HCT116 (cell line): ENCODE results near the gene CDH23.

Experiments
- EZH2phosphoT487 ChIP-seq: fragments of 200-600 bp; IDR thresholded peaks from 2 replicates; pipeline ENCODE4 v1.6.1; 2018; ENCODE audit warnings: antibody characterized with exemption, borderline replicate concordance
- TCF7L2 ChIP-seq: IDR thresholded peaks from 2 replicates; pipeline ENCODE4 v1.7.0; 2011; ENCODE audit warnings: borderline replicate concordance, inconsistent platforms; ENCODE audit not compliant: insufficient read depth, insufficient read length; ENCODE audit errors: extremely low read depth
- ZNF274 ChIP-seq: fragments of 200-500 bp; sonication (Bioruptor generic); IDR thresholded peaks from 2 replicates; pipeline ENCODE4 v1.6.1; 2014; ENCODE audit warnings: mild to moderate bottlenecking, low read depth, low read length, inconsistent platforms
- TF ChIP-seq, protein P1 (sequence below), 3 experiments: fragments of 200-600 bp in 1 of 3; sonication (generic) in 1 of 3; IDR thresholded peaks in 2 of 3; conservative IDR thresholded peaks in 1 of 3; 2 replicates each; pipeline ENCODE4 v1.5.1; 2012 to 2017; ENCODE audit warnings: low read depth in 2 of 3, low read length in 2 of 3, antibody characterized with exemption in 1 of 3, borderline replicate concordance in 1 of 3, control low read depth in 1 of 3, mild to moderate bottlenecking in 1 of 3, mixed read lengths in 1 of 3, mixed run types in 1 of 3, moderate library complexity in 1 of 3; ENCODE audit not compliant: insufficient read depth in 1 of 3

DNA sequence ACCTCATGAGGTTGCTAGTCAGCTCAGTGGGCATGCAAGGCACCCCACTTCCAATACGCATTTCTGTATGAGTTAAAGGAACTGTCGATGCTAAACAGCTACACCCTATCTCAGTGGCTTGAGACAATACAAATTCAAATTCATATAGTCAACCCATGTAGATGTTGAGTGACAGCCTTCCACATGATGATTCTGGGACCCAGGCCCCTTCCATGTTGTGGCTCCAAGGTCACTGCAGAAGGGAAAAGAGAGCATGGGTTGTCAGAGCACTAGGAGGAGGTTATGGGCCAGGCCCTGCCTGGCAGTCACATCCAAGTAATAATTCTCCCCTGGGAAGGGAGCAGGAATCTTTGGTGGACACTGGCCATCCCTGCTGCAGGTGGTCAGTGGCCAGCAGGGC is 294.7 kb downstream of the CDH23 start:
- TF ChIP-seq EZH2phosphoT487 (no peak), TCF7L2 (no peak), ZNF274 (no peak)
- TF ChIP-seq, protein P1, sequence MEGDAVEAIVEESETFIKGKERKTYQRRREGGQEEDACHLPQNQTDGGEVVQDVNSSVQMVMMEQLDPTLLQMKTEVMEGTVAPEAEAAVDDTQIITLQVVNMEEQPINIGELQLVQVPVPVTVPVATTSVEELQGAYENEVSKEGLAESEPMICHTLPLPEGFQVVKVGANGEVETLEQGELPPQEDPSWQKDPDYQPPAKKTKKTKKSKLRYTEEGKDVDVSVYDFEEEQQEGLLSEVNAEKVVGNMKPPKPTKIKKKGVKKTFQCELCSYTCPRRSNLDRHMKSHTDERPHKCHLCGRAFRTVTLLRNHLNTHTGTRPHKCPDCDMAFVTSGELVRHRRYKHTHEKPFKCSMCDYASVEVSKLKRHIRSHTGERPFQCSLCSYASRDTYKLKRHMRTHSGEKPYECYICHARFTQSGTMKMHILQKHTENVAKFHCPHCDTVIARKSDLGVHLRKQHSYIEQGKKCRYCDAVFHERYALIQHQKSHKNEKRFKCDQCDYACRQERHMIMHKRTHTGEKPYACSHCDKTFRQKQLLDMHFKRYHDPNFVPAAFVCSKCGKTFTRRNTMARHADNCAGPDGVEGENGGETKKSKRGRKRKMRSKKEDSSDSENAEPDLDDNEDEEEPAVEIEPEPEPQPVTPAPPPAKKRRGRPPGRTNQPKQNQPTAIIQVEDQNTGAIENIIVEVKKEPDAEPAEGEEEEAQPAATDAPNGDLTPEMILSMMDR (IDR thresholded peaks at IDR 0.05 in 2 of 3, conservative IDR thresholded peaks at IDR 0.05 in 1 of 3; ENCODE audit: borderline replicate concordance in 1 of 3, insufficient read depth in 1 of 3, low read depth in 2 of 3, low read length in 2 of 3) = no peak
